HCT116 (cell line): ENCODE results near the gene RNF4. TPM values are rescaled to one million over a fixed set of nuclear protein-coding genes. Genes with fewer than 3 reads are reported as not detected.

Experiments
- ATAC-seq: fragments of 200-7000 bp; cut with Tn5 transposase; 2 replicates; pipeline ENCODE4 v1.9.1; 2020; ENCODE audit warnings: mild to moderate bottlenecking, moderate library complexity
- BruUV-seq: library from RNA; stranded (reverse); fragments of 400-500 nt; replicated peaks from 2 replicates; lab custom pipeline; 2021; lab: Mats Ljungman, UMichigan
- CTCF ChIA-PET: fragments of 300-600 bp; sonication (Branson Sonifier 250); formaldehyde crosslinking; loops from one replicate; lab custom pipeline; 2021; ENCODE audit warnings: antibody characterized with exemption; lab: Charles Lee
- POLR2A ChIA-PET: fragments of 300-600, 350-600 bp; sonication (Branson Sonifier 250); formaldehyde crosslinking; loops from one replicate; lab custom pipeline; 2021; ENCODE audit warnings: antibody characterized with exemption; lab: Charles Lee
- RAD21 ChIA-PET, 2 experiments: fragments of 300-600 bp; sonication (Branson Sonifier 250); formaldehyde crosslinking; loops; one replicate each; lab custom pipeline; 2023; ENCODE audit warnings: low total read pairs in 2 of 2; ENCODE audit not compliant: uncharacterized antibody in 2 of 2, unreplicated experiment in 2 of 2, low non-redundant PET in 1 of 2; lab: Charles Lee
- DNase-seq: peaks from one replicate; pipeline ENCODE4 v3.0.0-alpha.2; 2010; ENCODE audit warnings: low read depth, low spot score
- H2AFZ ChIP-seq: fragments of 200-600 bp; shearing (Covaris generic), sonication (generic); 2 replicates; pipeline ENCODE4 v1.6.1; 2017; ENCODE audit warnings: low read depth, mixed run types, mixed read lengths, antibody characterized with exemption, low read length; ENCODE audit not compliant: poor library complexity, severe bottlenecking
- H3K27ac ChIP-seq: 2 replicates; pipeline ENCODE4 v1.5.1; 2012; ENCODE audit warnings: low read depth, low read length
- H3K27me3 ChIP-seq: fragments of 200-600 bp; sonication (generic); 2 replicates; pipeline ENCODE4 v1.6.1; 2016; ENCODE audit warnings: mixed run types, low read length, mixed read lengths; ENCODE audit not compliant: insufficient read depth
- H3K36me3 ChIP-seq, 2 experiments: fragments of 200-500 bp in 1 of 2; fragments of 200-600 bp in 1 of 2; sonication (Bioruptor generic) in 1 of 2; sonication (generic) in 1 of 2; 2 replicates each; pipeline versions ENCODE4 v1.5.1 to v1.6.1; 2014 to 2016; ENCODE audit warnings: low read length in 2 of 2, inconsistent platforms in 1 of 2, mixed read lengths in 1 of 2, mixed run types in 1 of 2; ENCODE audit not compliant: insufficient read depth in 2 of 2, control insufficient read depth in 1 of 2
- H3K4me1 ChIP-seq, 2 experiments: fragments of 200-600 bp in 1 of 2; sonication (generic) in 1 of 2; 2 replicates each; pipeline versions ENCODE4 v1.5.1 to v1.6.1; 2012 to 2017; ENCODE audit warnings: low read length in 2 of 2, inconsistent platforms in 1 of 2, mild to moderate bottlenecking in 1 of 2, mixed read lengths in 1 of 2, mixed run types in 1 of 2, moderate library complexity in 1 of 2; ENCODE audit not compliant: insufficient read depth in 2 of 2, control insufficient read depth in 1 of 2
- H3K4me2 ChIP-seq: fragments of 200-600 bp; sonication (generic); 2 replicates; pipeline ENCODE4 v1.6.1; 2017; ENCODE audit warnings: mixed run types, low read length, mixed read lengths
- H3K4me3 ChIP-seq, 2 experiments: fragments of 200-600 bp in 1 of 2; sonication (generic) in 1 of 2; replicated peaks in 1 of 2; 2 replicates each; pipeline ENCODE4 v1.5.1; 2011 to 2016; ENCODE audit warnings: low read length in 2 of 2, control low read depth in 1 of 2, low read depth in 1 of 2, mild to moderate bottlenecking in 1 of 2, mixed read lengths in 1 of 2, mixed run types in 1 of 2
- H3K79me2 ChIP-seq: fragments of 200-600 bp; sonication (generic); 2 replicates; pipeline ENCODE4 v1.6.1; 2017; ENCODE audit warnings: mild to moderate bottlenecking, mixed run types, low read length, moderate library complexity, mixed read lengths; ENCODE audit not compliant: insufficient read depth
- H3K9ac ChIP-seq: fragments of 200-600 bp; sonication (generic); 2 replicates; pipeline ENCODE4 v1.6.1; 2016; ENCODE audit warnings: low read length, mixed read lengths
- H3K9me2 ChIP-seq: fragments of 200-600 bp; sonication (generic), shearing (Covaris generic); 2 replicates; pipeline ENCODE4 v1.6.1; 2017; ENCODE audit warnings: mixed run types, mild to moderate bottlenecking, moderate library complexity; ENCODE audit not compliant: insufficient read depth
- H3K9me3 ChIP-seq, 2 experiments: fragments of 200-500 bp in 1 of 2; fragments of 200-600 bp in 1 of 2; sonication (Bioruptor generic) in 1 of 2; sonication (generic) in 1 of 2; 2 replicates each; pipeline ENCODE4 v1.6.1; 2014 to 2017; ENCODE audit warnings: low read length in 2 of 2, mixed read lengths in 2 of 2, inconsistent platforms in 1 of 2, low read depth in 1 of 2, mild to moderate bottlenecking in 1 of 2, mixed run types in 1 of 2, moderate library complexity in 1 of 2; ENCODE audit not compliant: control insufficient read depth in 1 of 2, insufficient read depth in 1 of 2
- H4K20me1 ChIP-seq: fragments of 200-600 bp; sonication (generic), shearing (Covaris generic); 2 replicates; pipeline ENCODE4 v1.6.1; 2017; ENCODE audit warnings: mixed run types, mild to moderate bottlenecking, moderate library complexity; ENCODE audit not compliant: insufficient read depth
- CBX3 ChIP-seq: IDR thresholded peaks from 2 replicates; pipeline ENCODE4 v1.6.1; 2012; ENCODE audit warnings: low read depth
- CEBPB ChIP-seq: IDR thresholded peaks from 2 replicates; pipeline ENCODE4 v1.6.1; 2012; ENCODE audit warnings: low read depth
- CTCF ChIP-seq, 3 experiments: fragments of 200-600 bp in 1 of 3; sonication (generic) in 1 of 3; IDR thresholded peaks in 2 of 3; conservative IDR thresholded peaks in 1 of 3; 2 replicates each; pipeline ENCODE4 v1.5.1; 2012 to 2017; ENCODE audit warnings: low read depth in 2 of 3, low read length in 2 of 3, antibody characterized with exemption in 1 of 3, borderline replicate concordance in 1 of 3, control low read depth in 1 of 3, mild to moderate bottlenecking in 1 of 3, mixed read lengths in 1 of 3, mixed run types in 1 of 3, moderate library complexity in 1 of 3; ENCODE audit not compliant: insufficient read depth in 1 of 3
- EGR1 ChIP-seq: IDR thresholded peaks from 2 replicates; pipeline ENCODE4 v1.6.1; 2012; ENCODE audit warnings: low read depth
- ELF1 ChIP-seq: IDR thresholded peaks from 2 replicates; pipeline ENCODE4 v1.6.1; 2012; ENCODE audit warnings: low read depth, borderline replicate concordance
- EZH2 ChIP-seq: fragments of 200-600 bp; sonication (generic); IDR thresholded peaks from 2 replicates; pipeline ENCODE4 v1.6.1; 2017; ENCODE audit warnings: antibody characterized with exemption, mixed run types
- EZH2phosphoT487 ChIP-seq: fragments of 200-600 bp; IDR thresholded peaks from 2 replicates; pipeline ENCODE4 v1.6.1; 2018; ENCODE audit warnings: antibody characterized with exemption, borderline replicate concordance
- FOSL1 ChIP-seq: IDR thresholded peaks from 2 replicates; pipeline ENCODE4 v1.6.1; 2012; ENCODE audit warnings: low read depth
- JUND ChIP-seq: IDR thresholded peaks from 2 replicates; pipeline ENCODE4 v1.6.1; 2012
- MAX ChIP-seq: IDR thresholded peaks from 2 replicates; pipeline ENCODE4 v1.6.1; 2012
- POLR2A ChIP-seq: IDR thresholded peaks from 2 replicates; pipeline ENCODE4 v1.7.0; 2011; ENCODE audit warnings: borderline replicate concordance; ENCODE audit not compliant: insufficient read depth, insufficient read length; ENCODE audit errors: extremely low read depth
- REST ChIP-seq: IDR thresholded peaks from 2 replicates; pipeline ENCODE4 v1.6.1; 2012; ENCODE audit warnings: low read depth
- SIN3A ChIP-seq: IDR thresholded peaks from 2 replicates; pipeline ENCODE4 v1.6.1; 2012; ENCODE audit warnings: low read depth
- SRF ChIP-seq: IDR thresholded peaks from 2 replicates; pipeline ENCODE4 v1.6.1; 2012; ENCODE audit warnings: low read depth
- TCF7L2 ChIP-seq: IDR thresholded peaks from 2 replicates; pipeline ENCODE4 v1.7.0; 2011; ENCODE audit warnings: borderline replicate concordance, inconsistent platforms; ENCODE audit not compliant: insufficient read depth, insufficient read length; ENCODE audit errors: extremely low read depth
- YY1 ChIP-seq: IDR thresholded peaks from 2 replicates; pipeline ENCODE4 v1.6.1; 2011; ENCODE audit warnings: low read length, low read depth, moderate library complexity, mild to moderate bottlenecking; ENCODE audit not compliant: insufficient replicate concordance; ENCODE audit errors: extremely low read depth
- ZFX ChIP-seq: fragments of 450-650 bp; IDR thresholded peaks from 2 replicates; pipeline ENCODE4 v1.6.1; 2017
- ZNF274 ChIP-seq: fragments of 200-500 bp; sonication (Bioruptor generic); IDR thresholded peaks from 2 replicates; pipeline ENCODE4 v1.6.1; 2014; ENCODE audit warnings: mild to moderate bottlenecking, low read depth, low read length, inconsistent platforms
- intact Hi-C: fragments of 100-400 bp; cut with micrococcal nuclease; formaldehyde crosslinking; loops from 2 replicates; pipeline ENCODE4 v1.10.0; 2022
- total RNA-seq: library from RNA; stranded (reverse); gene quantifications from one replicate; pipeline ENCODE4 v1.2.1, GENCODE V29; 2021; ENCODE audit not compliant: unreplicated experiment
- TF ChIP-seq, protein P1 (sequence below): IDR thresholded peaks from 2 replicates; pipeline ENCODE4 v1.6.1; 2012

The RNF4 gene
- total RNA-seq, 1 experiment from 2014 or later: 62.3 TPM

- no TSS peak for BruUV-seq
- DNase-seq (no peak), ATAC-seq (no peak)
- Histone ChIP-seq H3K79me2 (peaks cover 86% of the 10 kb centered on the region), H4K20me1 (peaks cover 3% of the 10 kb centered on the region; the same call in 1 of the 2 replicates), H3K9ac (no peak overlapping the region), H3K27ac (no peak overlapping the region), H3K27me3 (no peaks in the 10 kb centered on the region), H3K4me1 (no peaks in the 10 kb centered on the region)
- RAD21 ChIA-PET: no interaction called here
- intact Hi-C loops: no loop called here
- POLR2A ChIA-PET: no interaction called here
- TF ChIP-seq JUND (no peak), YY1 (no peak), SRF (no peak), EGR1 (no peak), REST (no peak), ZNF274 (no peak), CBX3 (no peak), ZFX (no peak), MAX (no peak), CTCF (IDR thresholded peaks at IDR 0.05 in 2 of 3, conservative IDR thresholded peaks at IDR 0.05 in 1 of 3; ENCODE audit: borderline replicate concordance in 1 of 3, insufficient read depth in 1 of 3, low read depth in 2 of 3, low read length in 2 of 3) (no peak), SIN3A (no peak), POLR2A (no peak), ELF1 (no peak), CEBPB (no peak), EZH2phosphoT487 (no peak), TCF7L2 (no peak), EZH2 (no peak), FOSL1 (no peak)
- TF ChIP-seq, protein P1, sequence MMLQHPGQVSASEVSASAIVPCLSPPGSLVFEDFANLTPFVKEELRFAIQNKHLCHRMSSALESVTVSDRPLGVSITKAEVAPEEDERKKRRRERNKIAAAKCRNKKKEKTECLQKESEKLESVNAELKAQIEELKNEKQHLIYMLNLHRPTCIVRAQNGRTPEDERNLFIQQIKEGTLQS: no peak
- TF ChIP-seq, all 23 proteins: peak for 0
- no peaks in the 10 kb centered on the region for H3K9me2 ChIP-seq
- H3K4me2 ChIP-seq: no peak overlapping the region
- H3K4me3 ChIP-seq: no peak overlapping the region
- CTCF ChIA-PET: no interaction called here
- H2AFZ ChIP-seq: no peak overlapping the region
- no peaks in the 10 kb centered on the region for H3K9me3 ChIP-seq
- H3K36me3 ChIP-seq: peaks cover 55 to 56% of the 10 kb centered on the region in 2 experiments
Measured at GRCh38 chr4:2501034-2501594, 32.2 kb downstream of the RNF4 start.
